Stomach (tissue), 4 donors: ENCODE results near the gene RBL2.

ENCODE experiments used
- CTCF ChIP-seq, 7 experiments: fragments of 450-650 bp in 4 of 7; fragments of 200-600 bp in 3 of 7; sonication (generic) in 3 of 7; IDR thresholded peaks; one replicate each; pipeline ENCODE4 v1.5.1; 2016 to 2019; ENCODE audit warnings: antibody characterized with exemption in 7 of 7, control low read depth in 2 of 7, mild to moderate bottlenecking in 1 of 7
- EP300 ChIP-seq: sonication (generic); formaldehyde crosslinking; IDR thresholded peaks from one replicate; pipeline ENCODE4 v1.6.1; 2017; ENCODE audit warnings: antibody characterized with exemption
- POLR2A ChIP-seq, 4 donors: fragments of 450-650 bp; IDR thresholded peaks; one replicate each; pipeline ENCODE4 v1.6.1; 2016; ENCODE audit warnings: antibody characterized with exemption in 4 of 4, control low read depth in 2 of 4, mild to moderate bottlenecking in 1 of 4, moderate library complexity in 1 of 4
- POLR2AphosphoS5 ChIP-seq, 3 donors: sonication (generic); formaldehyde crosslinking; IDR thresholded peaks; one replicate each; pipeline ENCODE4 v1.6.1; 2016; ENCODE audit warnings: antibody characterized with exemption in 3 of 3

GRCh38 chr16:53465606-53466280 is 31.5 kb downstream of the RBL2 start:
- TF ChIP-seq POLR2A (IDR thresholded peaks at IDR 0.05) (no peak), CTCF (IDR thresholded peaks at IDR 0.05) (no peak), EP300 (no peak), POLR2AphosphoS5 (IDR thresholded peaks at IDR 0.05) (no peak)
